ENCODE data around the gene PDIA2.

DNA sequence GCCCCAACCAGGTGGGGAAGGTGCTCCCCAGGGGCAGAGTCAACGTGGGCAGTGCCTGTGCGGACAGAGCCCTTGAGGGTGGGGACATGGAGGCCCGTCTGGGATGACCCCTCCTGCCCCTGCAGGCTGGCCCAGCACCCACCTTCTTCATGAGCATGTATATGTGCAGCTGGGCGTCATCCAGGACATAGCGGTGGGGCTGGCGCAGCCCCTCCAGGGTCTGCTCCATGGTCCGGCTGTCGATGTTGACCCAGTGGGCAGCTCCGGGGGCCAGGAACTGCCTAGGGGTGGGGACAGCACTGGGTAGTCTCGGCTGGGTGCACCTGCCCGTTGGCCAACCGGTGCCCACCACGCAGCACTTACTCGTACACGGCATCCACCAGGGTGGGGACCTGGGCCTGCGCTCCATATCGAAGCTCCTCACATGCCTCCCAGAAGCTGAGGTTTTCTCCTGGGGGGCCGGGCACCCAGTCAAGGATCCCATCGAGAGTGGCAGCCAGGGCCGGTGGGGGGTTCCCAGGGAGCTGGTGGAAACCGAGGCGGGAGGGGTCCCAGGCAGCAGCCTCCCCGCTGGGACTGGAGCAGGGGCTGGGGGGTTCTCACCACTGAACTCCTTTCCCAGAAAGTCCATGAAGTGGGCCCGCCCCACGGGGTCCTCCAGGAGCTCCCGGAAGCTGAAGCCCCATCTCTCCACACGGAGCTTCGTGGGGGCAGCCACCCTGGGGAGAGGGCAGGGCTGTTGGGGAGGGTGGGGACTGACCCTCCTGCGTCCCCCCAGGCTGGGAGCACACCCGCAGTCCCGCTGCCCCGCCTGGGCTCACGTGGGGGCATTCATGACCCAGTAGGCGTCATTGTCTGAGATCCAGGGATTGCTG lies 12.3 kb upstream of the PDIA2 start:
- TF ChIP-seq TCF12 (IDR thresholded peaks at IDR 0.05; ENCODE audit: low read depth) (no peak), CREB1 (IDR thresholded peaks at IDR 0.05; ENCODE audit: low read depth) (no peak), NFIC (IDR thresholded peaks at IDR 0.05) (no peak), USF1 (IDR thresholded peaks at IDR 0.05) (no peak)
- TF ChIP-seq, protein P1, sequence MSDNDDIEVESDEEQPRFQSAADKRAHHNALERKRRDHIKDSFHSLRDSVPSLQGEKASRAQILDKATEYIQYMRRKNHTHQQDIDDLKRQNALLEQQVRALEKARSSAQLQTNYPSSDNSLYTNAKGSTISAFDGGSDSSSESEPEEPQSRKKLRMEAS (IDR thresholded peaks at IDR 0.05): no peak
